ENCODE data around the gene TOP2B.
A peak's percentile ranks its signal among the peaks of the same experiment; 100 is the strongest.

Gene TOP2B

GRCh38 chr3:25706213-25706612, 41.5 kb upstream of the TOP2B start:
- H3K9me3 ChIP-seq (ENCODE audit: control insufficient read depth, insufficient read depth, low read depth, low read length), result no peaks in the 10 kb centered on the region
- no peaks in the 10 kb centered on the region for H3K36me3 ChIP-seq (ENCODE audit: control insufficient read depth in 2 of 2, insufficient read depth in 1 of 2, low read length in 2 of 2)
- no peaks in the 10 kb centered on the region for H3K4me1 ChIP-seq (ENCODE audit: control insufficient read depth, insufficient read depth, low read length)
- no peak overlapping the region for H3K27ac ChIP-seq (ENCODE audit: extremely low read depth, low read depth, low read length)
- CTCF ChIA-PET, result interaction anchor here (0.6 to 1.0 kb wide), 3 partner anchors 9 to 1877 kb away, joined by 3 read pairs; no protein-coding TSS in a partner anchor
- POLR2A ChIA-PET, result no interaction called here
- no peak overlapping the region for H3K4me3 ChIP-seq (ENCODE audit: low read depth, low read length)
- TF ChIP-seq ZBTB20 (tag by site-specific recombination; IDR thresholded peaks at IDR 0.05) (no peak), ZNF660 (tag by site-specific recombination; IDR thresholded peaks at IDR 0.05) (no peak), ZNF610 (tag by site-specific recombination; IDR thresholded peaks at IDR 0.05; ENCODE audit: borderline replicate concordance) (no peak), ZNF692 (tag by site-specific recombination; IDR thresholded peaks at IDR 0.05) (no peak), BCL11B (tag by site-specific recombination; IDR thresholded peaks at IDR 0.05; ENCODE audit: low read depth) (no peak), ZNF544 (tag by site-specific recombination; IDR thresholded peaks at IDR 0.05) (no peak), ZNF629 (tag by site-specific recombination; IDR thresholded peaks at IDR 0.05) (no peak), REST (tag by site-specific recombination; IDR thresholded peaks at IDR 0.05) (no peak), ZNF488 (tag by site-specific recombination; IDR thresholded peaks at IDR 0.05) (no peak), ZBTB26 (tag by site-specific recombination; optimal IDR thresholded peaks at IDR 0.05) (no peak)

GRCh38 chr3:25697553-25697952, 32.8 kb upstream of the TOP2B start:
- 0 out of 2 replicates have a peak, but pooled peaks have one; percentile 0 for TF ChIP-seq SCRT2 (tag by site-specific recombination; IDR thresholded peaks at IDR 0.05)
- TF ChIP-seq GLIS1 (tag by site-specific recombination; IDR thresholded peaks at IDR 0.05), result no peak
- CTCF ChIA-PET, result interaction anchor here (0.8 to 1.2 kb wide), 2 partner anchors 9 to 21 kb away, joined by 3 read pairs; no protein-coding TSS in a partner anchor

DNA sequence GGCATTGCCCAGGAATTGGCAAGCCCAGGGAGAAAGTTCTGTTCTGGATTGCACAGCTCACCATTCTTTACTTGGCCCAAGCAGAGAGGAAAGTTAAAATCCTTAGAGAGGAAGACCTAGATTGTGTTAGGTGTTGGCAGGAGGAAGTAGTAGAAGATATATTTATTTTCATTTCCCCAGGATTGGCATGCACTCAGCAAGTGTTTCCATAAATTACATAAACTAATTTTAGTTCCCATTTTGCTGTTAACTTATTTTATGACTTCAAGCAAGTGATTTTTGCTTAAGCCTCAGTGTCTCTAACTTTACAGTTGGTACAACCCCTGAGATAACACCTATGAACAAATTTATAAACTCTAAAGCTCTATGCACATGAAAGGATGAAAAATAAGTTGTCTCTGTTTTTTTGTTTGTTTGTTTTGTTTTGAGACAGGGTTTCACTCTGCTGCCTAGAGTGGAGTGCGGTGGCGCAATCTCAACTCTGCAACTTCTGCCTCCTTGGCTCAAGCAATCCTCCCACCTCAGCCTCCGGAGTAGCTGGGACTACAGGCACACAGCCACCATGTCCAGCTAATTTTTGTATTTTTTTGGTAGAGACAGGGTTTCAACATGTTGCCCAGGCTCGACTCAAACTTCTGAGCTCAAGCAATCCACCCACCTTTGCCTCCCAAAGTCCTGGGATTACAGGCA, 31.2 kb upstream of the TOP2B start:
- Histone ChIP-seq H3K36me3 (ENCODE audit: control insufficient read depth in 2 of 2, insufficient read depth in 1 of 2, low read length in 2 of 2) (no peaks in the 10 kb centered on the region), H3K4me3 (ENCODE audit: low read depth, low read length) (no peak overlapping the region), H3K9me3 (ENCODE audit: control insufficient read depth, insufficient read depth, low read depth, low read length) (no peaks in the 10 kb centered on the region), H3K27ac (ENCODE audit: extremely low read depth, low read depth, low read length) (no peak overlapping the region), H3K4me1 (ENCODE audit: control insufficient read depth, insufficient read depth, low read length) (no peaks in the 10 kb centered on the region)
- POLR2A ChIA-PET, result no interaction called here
- CTCF ChIA-PET, result no interaction called here
- TF ChIP-seq ZBTB26 (tag by site-specific recombination; optimal IDR thresholded peaks at IDR 0.05) (no peak), ZNF16 (tag by site-specific recombination; IDR thresholded peaks at IDR 0.05; ENCODE audit: low read depth) (no peak), YY2 (tag by site-specific recombination; IDR thresholded peaks at IDR 0.05) (no peak), SP7 (tag by site-specific recombination; IDR thresholded peaks at IDR 0.05) (no peak), MYNN (tag by site-specific recombination; IDR thresholded peaks at IDR 0.05; ENCODE audit: borderline replicate concordance) (no peak), ZNF660 (tag by site-specific recombination; IDR thresholded peaks at IDR 0.05) (no peak)
- TF ChIP-seq, protein P1, sequence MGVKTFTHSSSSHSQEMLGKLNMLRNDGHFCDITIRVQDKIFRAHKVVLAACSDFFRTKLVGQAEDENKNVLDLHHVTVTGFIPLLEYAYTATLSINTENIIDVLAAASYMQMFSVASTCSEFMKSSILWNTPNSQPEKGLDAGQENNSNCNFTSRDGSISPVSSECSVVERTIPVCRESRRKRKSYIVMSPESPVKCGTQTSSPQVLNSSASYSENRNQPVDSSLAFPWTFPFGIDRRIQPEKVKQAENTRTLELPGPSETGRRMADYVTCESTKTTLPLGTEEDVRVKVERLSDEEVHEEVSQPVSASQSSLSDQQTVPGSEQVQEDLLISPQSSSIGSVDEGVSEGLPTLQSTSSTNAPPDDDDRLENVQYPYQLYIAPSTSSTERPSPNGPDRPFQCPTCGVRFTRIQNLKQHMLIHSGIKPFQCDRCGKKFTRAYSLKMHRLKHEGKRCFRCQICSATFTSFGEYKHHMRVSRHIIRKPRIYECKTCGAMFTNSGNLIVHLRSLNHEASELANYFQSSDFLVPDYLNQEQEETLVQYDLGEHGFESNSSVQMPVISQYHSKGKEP (tag by site-specific recombination; IDR thresholded peaks at IDR 0.05), result no peak

More at GRCh38 chr3:25697553-25697952, 32.8 kb upstream of the TOP2B start:
- H3K9me3 ChIP-seq (ENCODE audit: control insufficient read depth, insufficient read depth, low read depth, low read length), result no peaks in the 10 kb centered on the region
- no peaks in the 10 kb centered on the region for H3K36me3 ChIP-seq (ENCODE audit: control insufficient read depth in 2 of 2, insufficient read depth in 1 of 2, low read length in 2 of 2)
- H3K4me3 ChIP-seq (ENCODE audit: low read depth, low read length), result no peak overlapping the region
- no peak overlapping the region for H3K27ac ChIP-seq (ENCODE audit: extremely low read depth, low read depth, low read length)
- POLR2A ChIA-PET, result no interaction called here
- H3K4me1 ChIP-seq (ENCODE audit: control insufficient read depth, insufficient read depth, low read length), result no peaks in the 10 kb centered on the region

All from HEK293 (cell line).